MM.1S (cell line): ENCODE data around the gene ITIH3.

Experiments
- EZH2 ChIP-seq: fragments of 300-600 bp; sonication (generic); optimal IDR thresholded peaks from 2 replicates; pipeline ENCODE3; 2017; ENCODE audit warnings: low read depth, mild to moderate bottlenecking, antibody characterized with exemption, low read length, mixed read lengths
- TF ChIP-seq, protein P1 (sequence below): fragments of 300-600 bp; sonication (generic); IDR thresholded peaks from 2 replicates; pipeline ENCODE4 v1.5.1; 2016; ENCODE audit warnings: antibody characterized with exemption, low read length, mixed read lengths

DNA sequence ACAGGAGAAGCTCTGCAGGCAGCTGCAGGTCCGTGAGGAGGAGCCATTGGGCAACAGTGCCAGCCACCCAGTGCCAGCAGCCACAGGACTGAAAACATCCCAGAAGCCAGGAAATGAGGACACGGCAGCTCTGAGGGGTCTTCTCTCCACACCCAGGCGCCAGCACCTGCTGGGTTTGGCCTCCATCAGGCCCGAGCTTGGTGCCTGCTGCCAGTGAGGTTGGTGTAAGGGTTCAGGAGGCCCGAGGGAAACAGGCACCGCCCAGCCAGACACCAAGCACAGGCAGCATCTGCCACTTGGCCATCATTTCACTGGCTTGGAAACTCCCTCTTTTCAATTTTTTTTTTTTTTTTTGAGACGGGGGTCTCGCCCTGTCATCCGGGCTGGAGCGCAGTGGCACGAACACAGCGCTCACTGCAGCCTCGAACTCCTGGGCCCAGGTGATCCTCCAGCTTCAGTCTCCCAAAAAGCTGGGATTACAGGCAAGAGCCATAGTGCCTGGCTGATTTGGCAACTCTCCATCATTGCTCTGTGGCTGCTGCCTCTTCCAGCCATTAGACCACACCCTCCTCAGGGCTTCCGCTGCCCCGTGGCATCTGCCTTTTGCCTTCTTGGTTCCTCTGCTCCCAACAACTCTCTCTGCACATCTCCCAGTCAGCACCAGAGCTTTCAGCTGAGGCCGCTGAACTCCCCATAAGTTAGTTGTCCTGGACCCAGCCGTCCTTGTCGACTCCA is 1.5 kb upstream of the ITIH3 start:
- TF ChIP-seq, protein P1, sequence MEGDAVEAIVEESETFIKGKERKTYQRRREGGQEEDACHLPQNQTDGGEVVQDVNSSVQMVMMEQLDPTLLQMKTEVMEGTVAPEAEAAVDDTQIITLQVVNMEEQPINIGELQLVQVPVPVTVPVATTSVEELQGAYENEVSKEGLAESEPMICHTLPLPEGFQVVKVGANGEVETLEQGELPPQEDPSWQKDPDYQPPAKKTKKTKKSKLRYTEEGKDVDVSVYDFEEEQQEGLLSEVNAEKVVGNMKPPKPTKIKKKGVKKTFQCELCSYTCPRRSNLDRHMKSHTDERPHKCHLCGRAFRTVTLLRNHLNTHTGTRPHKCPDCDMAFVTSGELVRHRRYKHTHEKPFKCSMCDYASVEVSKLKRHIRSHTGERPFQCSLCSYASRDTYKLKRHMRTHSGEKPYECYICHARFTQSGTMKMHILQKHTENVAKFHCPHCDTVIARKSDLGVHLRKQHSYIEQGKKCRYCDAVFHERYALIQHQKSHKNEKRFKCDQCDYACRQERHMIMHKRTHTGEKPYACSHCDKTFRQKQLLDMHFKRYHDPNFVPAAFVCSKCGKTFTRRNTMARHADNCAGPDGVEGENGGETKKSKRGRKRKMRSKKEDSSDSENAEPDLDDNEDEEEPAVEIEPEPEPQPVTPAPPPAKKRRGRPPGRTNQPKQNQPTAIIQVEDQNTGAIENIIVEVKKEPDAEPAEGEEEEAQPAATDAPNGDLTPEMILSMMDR: no peak
- no peak for TF ChIP-seq EZH2
